ENCODE data around the gene UBA52. TPM values are rescaled to one million over a fixed set of nuclear protein-coding genes. Genes with fewer than 3 reads are reported as not detected.

The UBA52 gene
- total RNA-seq, 1 experiment from 2014 or later: 1,330 TPM

GRCh38 chr19:18620311-18620710 is 48.7 kb downstream of the UBA52 start:
- no peak for DNase-seq (ENCODE audit: unreplicated experiment)
- no peaks in the 10 kb centered on the region for H3K4me1 Mint-ChIP-seq (ENCODE audit: insufficient read depth, unreplicated experiment)
- POLR2A ChIA-PET: interaction anchor here (0.7 kb wide), 1 partner anchor 200 kb away, joined by 3 read pairs; no protein-coding TSS in a partner anchor
- H3K9me3 Mint-ChIP-seq (ENCODE audit: unreplicated experiment): no peaks in the 10 kb centered on the region
- no peak overlapping the region for H3K4me3 Mint-ChIP-seq (ENCODE audit: unreplicated experiment)
- peaks cover 1% of the 10 kb centered on the region for H3K27me3 Mint-ChIP-seq (ENCODE audit: insufficient read depth, unreplicated experiment)
- no peak for TF ChIP-seq CTCF (IDR thresholded peaks at IDR 0.05; ENCODE audit: unreplicated experiment)
- H3K27ac Mint-ChIP-seq (ENCODE audit: low read depth, unreplicated experiment): no peak overlapping the region
- CTCF ChIA-PET: interaction anchor here (0.6 to 0.7 kb wide), 2 partner anchors 27 to 235 kb away, joined by 3 read pairs; no protein-coding TSS in a partner anchor
- BruUV-seq (replicated peaks): no TSS peak
- intact Hi-C loops (cut with micrococcal nuclease): no loop called here
- no peaks in the 10 kb centered on the region for H3K36me3 Mint-ChIP-seq (ENCODE audit: insufficient read depth, unreplicated experiment)

GRCh38 chr19:18620902-18621301 is 49.2 kb downstream of the UBA52 start:
- Mint-ChIP-seq H3K4me1 (ENCODE audit: insufficient read depth, unreplicated experiment) (no peaks in the 10 kb centered on the region), H3K27ac (ENCODE audit: low read depth, unreplicated experiment) (no peak overlapping the region), H3K4me3 (ENCODE audit: unreplicated experiment) (no peak overlapping the region), H3K36me3 (ENCODE audit: insufficient read depth, unreplicated experiment) (no peaks in the 10 kb centered on the region), H3K9me3 (ENCODE audit: unreplicated experiment) (no peaks in the 10 kb centered on the region), H3K27me3 (ENCODE audit: insufficient read depth, unreplicated experiment) (no peaks in the 10 kb centered on the region)
- intact Hi-C loops (cut with micrococcal nuclease): no loop called here
- TF ChIP-seq CTCF (IDR thresholded peaks at IDR 0.05; ENCODE audit: unreplicated experiment): no peak
- POLR2A ChIA-PET: no interaction called here
- CTCF ChIA-PET: interaction anchor here (0.6 kb wide), 1 partner anchor 28 kb away, joined by 3 read pairs; no protein-coding TSS in a partner anchor
- BruUV-seq (replicated peaks): no TSS peak
- DNase-seq (ENCODE audit: unreplicated experiment): no peak

GRCh38 chr19:18626906-18627305 is 55.2 kb downstream of the UBA52 start:
- TF ChIP-seq CTCF (IDR thresholded peaks at IDR 0.05; ENCODE audit: unreplicated experiment): no peak
- H3K36me3 Mint-ChIP-seq (ENCODE audit: insufficient read depth, unreplicated experiment): peaks cover 6% of the 10 kb centered on the region
- peaks cover 9% of the 10 kb centered on the region for H3K4me1 Mint-ChIP-seq (ENCODE audit: insufficient read depth, unreplicated experiment)
- H3K4me3 Mint-ChIP-seq (ENCODE audit: unreplicated experiment): no peak overlapping the region
- POLR2A ChIA-PET: no interaction called here
- CTCF ChIA-PET: no interaction called here
- no peaks in the 10 kb centered on the region for H3K9me3 Mint-ChIP-seq (ENCODE audit: unreplicated experiment)
- intact Hi-C loops (cut with micrococcal nuclease): no loop called here
- DNase-seq (ENCODE audit: unreplicated experiment): no peak
- H3K27ac Mint-ChIP-seq (ENCODE audit: low read depth, unreplicated experiment): no peak overlapping the region
- no peaks in the 10 kb centered on the region for H3K27me3 Mint-ChIP-seq (ENCODE audit: insufficient read depth, unreplicated experiment)
- BruUV-seq (replicated peaks): no TSS peak

Other genes starting within 250 kb of the UBA52 start
- 172 and 193 TPM in 2 replicates for gene LSM4, start 248.8 kb upstream of the UBA52 start, total RNA-seq (2022)
- 6.5 and 11.9 TPM in 2 replicates for gene PGPEP1, start 231.3 kb upstream of the UBA52 start, total RNA-seq (2022)
- gene GDF15, start 185.7 kb upstream of the UBA52 start, total RNA-seq (2022): 193 and 288 TPM in 2 replicates
- gene LRRC25, start 174.2 kb upstream of the UBA52 start, total RNA-seq (2022): not detected in 2 replicates
- 22.3 and 26.3 TPM in 2 replicates for gene SSBP4, start 152.5 kb upstream of the UBA52 start, total RNA-seq (2022)
- 6.8 and 7.7 TPM in 2 replicates for gene ISYNA1, start 133.7 kb upstream of the UBA52 start, total RNA-seq (2022)
- 20.8 and 22.4 TPM in 2 replicates for gene ELL, start 49.8 kb upstream of the UBA52 start, total RNA-seq (2022)
- gene FKBP8, start 28.3 kb upstream of the UBA52 start, total RNA-seq (2022): 142 and 154 TPM in 2 replicates
- gene KXD1, start 14.0 kb upstream of the UBA52 start, total RNA-seq (2022): 120 and 126 TPM in 2 replicates
- 29.6 and 49.3 TPM in 2 replicates for gene REX1BD, start 16.9 kb downstream of the UBA52 start, total RNA-seq (2022)
- gene CRLF1, start 34.9 kb downstream of the UBA52 start, total RNA-seq (2022): 4.3 and 4.8 TPM in 2 replicates
- 0.33 and 0.64 TPM in 2 replicates for gene TMEM59L, start 41.0 kb downstream of the UBA52 start, total RNA-seq (2022)
- gene KLHL26, start 65.2 kb downstream of the UBA52 start, total RNA-seq (2022): 6.6 and 8.9 TPM in 2 replicates
- 8.6 and 11.1 TPM in 2 replicates for gene CRTC1, start 111.8 kb downstream of the UBA52 start, total RNA-seq (2022)
- gene COMP, start 219.4 kb downstream of the UBA52 start, total RNA-seq (2022): not detected in 2 replicates